WTC11 (cell line): ENCODE measurements around the gene TCTN2. TPM values are rescaled to one million over a fixed set of nuclear protein-coding genes. Genes with fewer than 3 reads are reported as not detected.

Experiments used
- ATAC-seq: fragments of 200-7000 bp; cut with Tn5 transposase; 2 replicates; pipeline ENCODE4 v1.10.0; 2021; ENCODE audit warnings: mild to moderate bottlenecking, moderate library complexity
- Bru-seq: library from RNA; stranded (reverse); fragments of 400-500 nt; gene quantifications from one replicate; lab custom pipeline; 2021; lab: Mats Ljungman, UMichigan
- CTCF ChIA-PET: fragments of 300-600 bp; sonication (Branson Sonifier 250); formaldehyde crosslinking; loops from one replicate; lab custom pipeline; 2021; ENCODE audit warnings: antibody characterized with exemption; lab: Charles Lee
- POLR2A ChIA-PET: fragments of 350-600 bp; sonication (Branson Sonifier 250); formaldehyde crosslinking; loops from one replicate; lab custom pipeline; 2021; ENCODE audit warnings: antibody characterized with exemption; lab: Charles Lee
- DNase-seq: peaks from one replicate; pipeline ENCODE4 v3.0.0; 2021; ENCODE audit warnings: low spot score
- H3K27ac Mint-ChIP-seq: 2 replicates; pipeline ENCODE4 v1.8.0; 2021; ENCODE audit warnings: mixed read lengths
- H3K27me3 Mint-ChIP-seq: 2 replicates; pipeline ENCODE4 v1.8.0; 2021; ENCODE audit warnings: low read depth, mild to moderate bottlenecking, moderate library complexity, mixed read lengths
- H3K36me3 Mint-ChIP-seq: 2 replicates; pipeline ENCODE4 v1.8.0; 2021; ENCODE audit warnings: mixed read lengths
- H3K4me1 Mint-ChIP-seq: 2 replicates; pipeline ENCODE4 v1.8.0; 2022; ENCODE audit warnings: mixed read lengths
- H3K4me3 Mint-ChIP-seq: 2 replicates; pipeline ENCODE4 v1.8.0; 2021; ENCODE audit warnings: mild to moderate bottlenecking, moderate library complexity, mixed read lengths
- H3K9me3 Mint-ChIP-seq: 2 replicates; pipeline ENCODE4 v1.8.0; 2021; ENCODE audit warnings: mixed read lengths
- HMGA2 ChIP-seq: fragments of 250-450 bp; sonication (Bioruptor Pico); IDR thresholded peaks from 2 replicates; pipeline ENCODE4 v1.4.0; 2021; ENCODE audit warnings: mild to moderate bottlenecking, moderate library complexity
- JAZF1 ChIP-seq: fragments of 250-450 bp; sonication (Bioruptor Pico); IDR thresholded peaks from 2 replicates; pipeline ENCODE4 v1.9.0; 2021; ENCODE audit warnings: moderate library complexity, mild to moderate bottlenecking, inconsistent platforms
- JUN ChIP-seq: sonication (generic); formaldehyde crosslinking; IDR thresholded peaks from 2 replicates; pipeline ENCODE4 v1.8.0; 2023; ENCODE audit warnings: mild to moderate bottlenecking, missing genetic modification reagents
- MXD4 ChIP-seq: fragments of 250-450 bp; sonication (Bioruptor Pico); IDR thresholded peaks from 2 replicates; pipeline ENCODE4 v1.8.0; 2021; ENCODE audit warnings: mild to moderate bottlenecking, moderate library complexity, borderline replicate concordance
- NFATC4 ChIP-seq: fragments of 250-450 bp; sonication (Bioruptor Pico); IDR thresholded peaks from 2 replicates; pipeline ENCODE4 v1.9.0; 2021; ENCODE audit warnings: mild to moderate bottlenecking
- NFYB ChIP-seq: sonication (generic); formaldehyde crosslinking; conservative IDR thresholded peaks from 2 replicates; pipeline ENCODE4 v1.8.0; 2022; ENCODE audit warnings: low read depth, missing genetic modification reagents
- NR3C1 ChIP-seq: sonication (generic); formaldehyde crosslinking; conservative IDR thresholded peaks from 2 replicates; pipeline ENCODE4 v1.8.1; 2023; ENCODE audit warnings: low read depth, mild to moderate bottlenecking, missing genetic modification reagents
- SP1 ChIP-seq: sonication (generic); formaldehyde crosslinking; conservative IDR thresholded peaks from 2 replicates; pipeline ENCODE4 v1.8.1; 2022; ENCODE audit warnings: missing genetic modification reagents
- TCF7 ChIP-seq: sonication (generic); formaldehyde crosslinking; IDR thresholded peaks from 2 replicates; pipeline ENCODE4 v1.8.0; 2022; ENCODE audit warnings: mild to moderate bottlenecking, low read depth, missing genetic modification reagents, moderate library complexity
- ZNF232 ChIP-seq: sonication (generic); formaldehyde crosslinking; IDR thresholded peaks from 2 replicates; pipeline ENCODE4 v1.8.0; 2022; ENCODE audit warnings: mild to moderate bottlenecking, missing genetic modification reagents
- ZNF396 ChIP-seq: fragments of 250-450 bp; sonication (Bioruptor Pico); IDR thresholded peaks from 2 replicates; pipeline ENCODE4 v1.8.0; 2021; ENCODE audit warnings: mild to moderate bottlenecking, moderate library complexity, borderline replicate concordance
- ZNF416 ChIP-seq: fragments of 250-450 bp; sonication (Bioruptor Pico); IDR thresholded peaks from 2 replicates; pipeline ENCODE4 v1.9.0; 2021; ENCODE audit warnings: mild to moderate bottlenecking, inconsistent platforms
- ZNF423 ChIP-seq: fragments of 250-450 bp; sonication (Bioruptor Pico); IDR thresholded peaks from 2 replicates; pipeline ENCODE4 v2.1.2; 2022; ENCODE audit warnings: mild to moderate bottlenecking, moderate library complexity
- ZNF671 ChIP-seq: fragments of 250-450 bp; sonication (Bioruptor Pico); IDR thresholded peaks from 2 replicates; pipeline ENCODE4 v1.8.0; 2021; ENCODE audit warnings: mild to moderate bottlenecking
- long read RNA-seq, 3 experiments: library from RNA in 1 of 3; library from capped mRNA in 1 of 3; library from polyadenylated mRNA in 1 of 3; unstranded in 2 of 3; stranded (forward) in 1 of 3; transcript quantifications; one replicate each; pipeline ENCODE4 v2.0.0, GENCODE V29; 2021
- total RNA-seq: library from RNA; stranded (reverse); gene quantifications from 3 replicates; pipeline ENCODE4 v1.2.3, GENCODE V29; 2021
- TF ChIP-seq, protein P1 (sequence below): sonication (generic); formaldehyde crosslinking; IDR thresholded peaks from 2 replicates; pipeline ENCODE4 v1.8.1; 2022; ENCODE audit warnings: low read depth, mild to moderate bottlenecking, moderate library complexity, missing genetic modification reagents, borderline replicate concordance
- TF ChIP-seq, protein P2 (sequence below): sonication (generic); formaldehyde crosslinking; IDR thresholded peaks from 2 replicates; pipeline ENCODE4 v1.8.1; 2023; ENCODE audit warnings: mild to moderate bottlenecking, missing genetic modification reagents, moderate library complexity
- TF ChIP-seq, protein P3 (sequence below): fragments of 250-450 bp; sonication (Bioruptor Pico); IDR thresholded peaks from 2 replicates; pipeline ENCODE4 v2.1.2; 2022; ENCODE audit warnings: mild to moderate bottlenecking, moderate library complexity
- TF ChIP-seq, protein P4 (sequence below): sonication (generic); formaldehyde crosslinking; IDR thresholded peaks from 2 replicates; pipeline ENCODE4 v1.8.0; 2022; ENCODE audit warnings: mild to moderate bottlenecking, missing genetic modification reagents
- TF ChIP-seq, protein P5 (sequence below): sonication (generic); formaldehyde crosslinking; IDR thresholded peaks from 2 replicates; pipeline ENCODE4 v1.8.1; 2023; ENCODE audit warnings: mild to moderate bottlenecking, missing genetic modification reagents, borderline replicate concordance

TCTN2 gene
- total RNA-seq (6.2 to 9.1 TPM (median 7.6 TPM) in 3 replicates), Bru-seq, nascent RNA (percentile 44 among the genes with signal in this experiment)
- long read RNA-seq, experiment 1, partial matches to known transcripts = 1 of 9 reads
- long read RNA-seq, experiment 1, other reads (novel, unspliced or antisense) = 3 of 9 reads
- long read RNA-seq, experiment 2, partial matches to known transcripts = 2 of 6 reads
- long read RNA-seq, experiment 2, other reads (novel, unspliced or antisense) = 4 of 6 reads
- long read RNA-seq, experiment 3, partial matches to known transcripts = 0 of 4 reads
- long read RNA-seq, experiment 3, other reads (novel, unspliced or antisense) = 3 of 4 reads

DNA sequence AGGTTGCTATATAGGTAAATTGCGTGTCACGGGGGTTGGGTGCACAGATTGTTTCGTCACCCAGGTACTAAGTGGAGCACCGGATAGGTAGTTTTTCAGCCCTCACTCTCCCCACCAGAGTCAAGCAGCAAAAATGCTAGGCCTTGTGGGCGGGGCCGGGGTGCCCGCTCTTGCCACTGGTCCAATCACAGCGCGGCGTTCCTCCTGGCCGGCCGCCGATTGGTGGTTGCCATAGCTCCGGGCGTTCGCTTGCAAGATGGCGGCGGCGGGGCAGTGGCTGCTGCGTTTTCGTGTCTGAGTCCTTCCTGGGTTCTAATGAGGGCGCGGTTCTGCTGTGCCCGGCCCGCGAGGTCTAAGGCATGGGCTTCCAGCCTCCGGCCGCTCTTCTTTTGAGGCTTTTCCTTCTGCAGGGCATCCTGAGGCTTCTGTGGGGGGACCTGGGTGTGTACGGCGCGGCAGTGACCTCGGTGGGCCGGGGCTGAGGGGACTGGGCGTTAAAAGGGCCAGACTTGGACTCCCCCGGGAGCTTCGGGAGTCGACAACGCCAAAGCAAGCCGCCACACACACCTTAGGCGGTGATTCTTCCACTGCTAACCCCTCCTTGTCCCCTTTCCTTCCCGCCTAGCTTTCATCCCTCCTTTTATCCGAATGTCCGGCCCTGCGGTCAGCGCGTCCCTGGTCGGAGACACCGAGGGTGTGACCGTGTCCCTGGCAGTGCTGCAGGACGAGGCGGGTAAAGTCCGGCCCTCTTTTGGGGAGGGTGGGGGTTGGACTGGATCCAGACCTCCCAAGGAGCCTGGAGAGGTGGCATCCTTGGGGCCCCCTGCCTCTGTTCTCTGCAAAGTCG lies at the start of gene TCTN2:
Gene TCTN2, plus strand, starts transcription at position 232 of the 847 bp plus-strand sequence. Its CDS starts 128 bp downstream, at position 360.
- Mint-ChIP-seq H3K4me1 (peaks cover 4% of the 10 kb centered on the region; the same call in 1 of the 2 replicates), H3K27ac (no peak within 1 kb of the TSS), H3K4me3 (peak within 1 kb of the TSS; percentile 87), H3K36me3 (peaks cover 5% of the 10 kb centered on the region; the same call in 1 of the 2 replicates), H3K9me3 (no peaks in the 10 kb centered on the region), H3K27me3 (no peaks in the 10 kb centered on the region; the same call in 1 of the 2 replicates)
- no peak for TF ChIP-seq TCF7 (CRISPR knock-in tag)
- TF ChIP-seq NR3C1 (CRISPR knock-in tag) = no peak
- TF ChIP-seq NFYB (CRISPR knock-in tag) = peak; percentile 86
- no peak for TF ChIP-seq ZNF232
- peak; percentile 70 for TF ChIP-seq SP1 (CRISPR knock-in tag)
- no peak for TF ChIP-seq ZNF396 (CRISPR knock-in tag)
- no peak for TF ChIP-seq ZNF416 (CRISPR knock-in tag)
- ATAC-seq (peak; percentile 99), DNase-seq (peak; percentile 98)
- POLR2A ChIA-PET = interaction anchor here (1.0 kb wide), 1 partner anchor 40 kb away, joined by 4 read pairs; no protein-coding TSS in a partner anchor
- CTCF ChIA-PET = interaction anchor here (1.0 kb wide), 1 partner anchor 91 kb away, joined by 3 read pairs; the partner anchor contains the start of gene DNAH10

DNA sequence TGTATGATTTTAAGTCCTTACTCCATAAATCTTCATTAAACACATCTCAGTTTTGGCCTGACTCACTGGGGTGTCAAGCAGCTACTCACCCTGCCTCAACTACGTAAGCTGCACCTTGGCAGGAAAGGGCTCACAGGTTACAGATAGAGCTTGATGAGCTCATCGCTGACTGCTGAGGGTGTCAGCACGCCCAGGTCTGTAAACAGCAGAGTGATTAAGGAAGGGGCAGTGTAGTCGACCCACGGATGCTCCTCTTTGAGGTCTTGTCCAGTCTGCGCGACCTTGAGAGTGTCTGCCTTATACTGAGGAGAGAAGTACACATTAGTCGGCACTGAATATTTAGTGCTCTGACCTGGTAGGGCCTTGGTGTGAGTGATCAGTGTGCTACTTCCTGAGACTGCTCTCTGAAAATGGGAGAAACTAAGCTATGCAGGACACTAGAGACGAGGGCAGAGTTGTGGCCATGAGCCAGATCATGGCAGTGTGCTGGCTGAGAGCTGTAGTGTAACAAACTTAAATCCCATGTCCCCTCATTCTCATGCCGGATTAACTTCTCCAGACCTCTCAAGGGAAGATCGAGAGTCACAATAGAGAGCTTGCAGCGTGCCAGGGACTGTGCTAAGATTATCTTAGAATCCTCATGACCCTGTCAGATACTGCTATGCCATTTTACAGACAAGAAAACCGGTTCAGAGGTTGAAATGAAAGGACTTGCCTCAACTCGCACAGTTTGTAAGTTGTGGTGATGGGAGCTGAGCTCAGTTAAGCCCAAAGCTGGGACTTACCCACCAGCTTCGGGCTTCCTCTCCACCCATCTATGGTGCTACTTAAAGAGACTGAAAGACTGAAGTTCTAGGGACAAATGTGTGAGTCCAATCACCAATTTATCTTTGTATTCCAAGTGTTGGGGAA lies 49.0 kb upstream of the TCTN2 start:
- ATAC-seq = no peak; the same call in 1 of the 2 replicates
- Mint-ChIP-seq H3K27me3 (no peaks in the 10 kb centered on the region), H3K4me3 (no peak overlapping the region), H3K36me3 (peaks cover 67% of the 10 kb centered on the region), H3K27ac (peak overlapping the region; percentile 27), H3K4me1 (no peaks in the 10 kb centered on the region), H3K9me3 (no peaks in the 10 kb centered on the region)
- CTCF ChIA-PET = no interaction called here
- no peak for DNase-seq
- TF ChIP-seq, protein P1, sequence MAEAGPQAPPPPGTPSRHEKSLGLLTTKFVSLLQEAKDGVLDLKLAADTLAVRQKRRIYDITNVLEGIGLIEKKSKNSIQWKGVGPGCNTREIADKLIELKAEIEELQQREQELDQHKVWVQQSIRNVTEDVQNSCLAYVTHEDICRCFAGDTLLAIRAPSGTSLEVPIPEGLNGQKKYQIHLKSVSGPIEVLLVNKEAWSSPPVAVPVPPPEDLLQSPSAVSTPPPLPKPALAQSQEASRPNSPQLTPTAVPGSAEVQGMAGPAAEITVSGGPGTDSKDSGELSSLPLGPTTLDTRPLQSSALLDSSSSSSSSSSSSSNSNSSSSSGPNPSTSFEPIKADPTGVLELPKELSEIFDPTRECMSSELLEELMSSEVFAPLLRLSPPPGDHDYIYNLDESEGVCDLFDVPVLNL = no peak
- TF ChIP-seq HMGA2 (no peak), ZNF232 (no peak), JUN (no peak), TCF7 (CRISPR knock-in tag) (no peak), ZNF671 (no peak), MXD4 (CRISPR knock-in tag) (no peak), NFATC4 (CRISPR knock-in tag) (no peak)
- POLR2A ChIA-PET = no interaction called here

DNA sequence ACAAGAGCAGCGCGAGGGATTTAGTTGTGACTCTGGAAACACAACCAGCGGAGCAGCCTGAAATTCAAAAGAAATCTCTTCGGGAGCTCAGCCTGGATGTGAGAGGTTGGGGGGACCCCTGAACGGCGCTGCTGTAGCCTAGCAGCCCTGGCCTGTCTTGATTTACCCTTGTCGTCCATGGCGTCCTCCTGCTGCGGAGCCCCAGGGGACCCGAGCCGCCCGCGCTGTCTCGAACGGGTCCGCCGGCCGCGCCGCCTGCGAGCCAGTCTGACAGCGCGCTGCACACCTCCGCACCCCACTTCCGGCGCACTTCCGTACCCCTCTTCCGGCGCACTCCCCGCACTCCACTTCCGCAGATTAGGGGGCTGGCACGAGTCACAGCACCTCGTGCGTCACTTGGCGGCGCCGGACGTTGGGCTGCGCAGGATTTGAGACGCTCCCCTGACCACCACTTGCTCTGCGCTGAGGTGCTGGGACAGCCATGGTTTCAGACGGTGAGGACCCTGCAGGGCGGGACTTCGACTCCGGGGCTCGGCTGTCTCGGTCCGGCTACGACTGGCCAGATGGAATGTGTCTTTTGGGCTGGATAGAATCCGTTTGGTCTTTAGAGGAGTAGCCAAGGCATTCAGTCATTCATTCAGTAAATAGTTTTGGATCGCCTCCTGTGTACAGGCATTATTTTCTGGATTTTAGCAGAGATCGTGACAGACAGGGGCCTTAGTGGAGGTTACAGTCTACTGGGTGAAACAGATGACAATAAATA lies 37.4 kb upstream of the TCTN2 start, which contains the start of the genes EIF2B1 and GTF2H3:
Gene EIF2B1, minus strand, starts transcription at position 308 of the 763 bp plus-strand sequence. Its CDS starts 129 bp downstream, at position 179.
Gene GTF2H3, plus strand, starts transcription at position 451 of the 763 bp plus-strand sequence. Its CDS starts 31 bp downstream, at position 482.
- ATAC-seq = peak; percentile 98
- TF ChIP-seq, protein P2, sequence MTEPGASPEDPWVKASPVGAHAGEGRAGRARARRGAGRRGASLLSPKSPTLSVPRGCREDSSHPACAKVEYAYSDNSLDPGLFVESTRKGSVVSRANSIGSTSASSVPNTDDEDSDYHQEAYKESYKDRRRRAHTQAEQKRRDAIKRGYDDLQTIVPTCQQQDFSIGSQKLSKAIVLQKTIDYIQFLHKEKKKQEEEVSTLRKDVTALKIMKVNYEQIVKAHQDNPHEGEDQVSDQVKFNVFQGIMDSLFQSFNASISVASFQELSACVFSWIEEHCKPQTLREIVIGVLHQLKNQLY (CRISPR knock-in tag) = no peak
- no peak for TF ChIP-seq NFYB (CRISPR knock-in tag)
- no peak for TF ChIP-seq ZNF423
- no peak for TF ChIP-seq JAZF1 (CRISPR knock-in tag)
- TF ChIP-seq, protein P3, sequence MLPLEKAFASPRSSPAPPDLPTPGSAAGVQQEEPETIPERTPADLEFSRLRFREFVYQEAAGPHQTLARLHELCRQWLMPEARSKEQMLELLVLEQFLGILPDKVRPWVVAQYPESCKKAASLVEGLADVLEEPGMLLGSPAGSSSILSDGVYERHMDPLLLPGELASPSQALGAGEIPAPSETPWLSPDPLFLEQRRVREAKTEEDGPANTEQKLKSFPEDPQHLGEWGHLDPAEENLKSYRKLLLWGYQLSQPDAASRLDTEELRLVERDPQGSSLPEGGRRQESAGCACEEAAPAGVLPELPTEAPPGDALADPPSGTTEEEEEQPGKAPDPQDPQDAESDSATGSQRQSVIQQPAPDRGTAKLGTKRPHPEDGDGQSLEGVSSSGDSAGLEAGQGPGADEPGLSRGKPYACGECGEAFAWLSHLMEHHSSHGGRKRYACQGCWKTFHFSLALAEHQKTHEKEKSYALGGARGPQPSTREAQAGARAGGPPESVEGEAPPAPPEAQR (CRISPR knock-in tag) = no peak
- TF ChIP-seq, protein P4, sequence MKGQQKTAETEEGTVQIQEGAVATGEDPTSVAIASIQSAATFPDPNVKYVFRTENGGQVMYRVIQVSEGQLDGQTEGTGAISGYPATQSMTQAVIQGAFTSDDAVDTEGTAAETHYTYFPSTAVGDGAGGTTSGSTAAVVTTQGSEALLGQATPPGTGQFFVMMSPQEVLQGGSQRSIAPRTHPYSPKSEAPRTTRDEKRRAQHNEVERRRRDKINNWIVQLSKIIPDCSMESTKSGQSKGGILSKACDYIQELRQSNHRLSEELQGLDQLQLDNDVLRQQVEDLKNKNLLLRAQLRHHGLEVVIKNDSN (CRISPR knock-in tag) = peak; percentile 61; the same call in 1 of the 2 replicates
- TF ChIP-seq, protein P5, sequence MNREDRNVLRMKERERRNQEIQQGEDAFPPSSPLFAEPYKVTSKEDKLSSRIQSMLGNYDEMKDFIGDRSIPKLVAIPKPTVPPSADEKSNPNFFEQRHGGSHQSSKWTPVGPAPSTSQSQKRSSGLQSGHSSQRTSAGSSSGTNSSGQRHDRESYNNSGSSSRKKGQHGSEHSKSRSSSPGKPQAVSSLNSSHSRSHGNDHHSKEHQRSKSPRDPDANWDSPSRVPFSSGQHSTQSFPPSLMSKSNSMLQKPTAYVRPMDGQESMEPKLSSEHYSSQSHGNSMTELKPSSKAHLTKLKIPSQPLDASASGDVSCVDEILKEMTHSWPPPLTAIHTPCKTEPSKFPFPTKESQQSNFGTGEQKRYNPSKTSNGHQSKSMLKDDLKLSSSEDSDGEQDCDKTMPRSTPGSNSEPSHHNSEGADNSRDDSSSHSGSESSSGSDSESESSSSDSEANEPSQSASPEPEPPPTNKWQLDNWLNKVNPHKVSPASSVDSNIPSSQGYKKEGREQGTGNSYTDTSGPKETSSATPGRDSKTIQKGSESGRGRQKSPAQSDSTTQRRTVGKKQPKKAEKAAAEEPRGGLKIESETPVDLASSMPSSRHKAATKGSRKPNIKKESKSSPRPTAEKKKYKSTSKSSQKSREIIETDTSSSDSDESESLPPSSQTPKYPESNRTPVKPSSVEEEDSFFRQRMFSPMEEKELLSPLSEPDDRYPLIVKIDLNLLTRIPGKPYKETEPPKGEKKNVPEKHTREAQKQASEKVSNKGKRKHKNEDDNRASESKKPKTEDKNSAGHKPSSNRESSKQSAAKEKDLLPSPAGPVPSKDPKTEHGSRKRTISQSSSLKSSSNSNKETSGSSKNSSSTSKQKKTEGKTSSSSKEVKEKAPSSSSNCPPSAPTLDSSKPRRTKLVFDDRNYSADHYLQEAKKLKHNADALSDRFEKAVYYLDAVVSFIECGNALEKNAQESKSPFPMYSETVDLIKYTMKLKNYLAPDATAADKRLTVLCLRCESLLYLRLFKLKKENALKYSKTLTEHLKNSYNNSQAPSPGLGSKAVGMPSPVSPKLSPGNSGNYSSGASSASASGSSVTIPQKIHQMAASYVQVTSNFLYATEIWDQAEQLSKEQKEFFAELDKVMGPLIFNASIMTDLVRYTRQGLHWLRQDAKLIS (CRISPR knock-in tag) = no peak

More for the DNA sequence above, 37.4 kb upstream of the TCTN2 start, which contains the start of the genes EIF2B1 and GTF2H3:
- H3K27ac Mint-ChIP-seq = peak within 1 kb of the TSS; percentile 100
- peak; percentile 98 for DNase-seq
- peak within 1 kb of the TSS; percentile 99 for H3K4me3 Mint-ChIP-seq
- no peaks in the 10 kb centered on the region for H3K27me3 Mint-ChIP-seq
- peaks cover 13% of the 10 kb centered on the region for H3K4me1 Mint-ChIP-seq
- ChIA-PET CTCF (interaction anchor here (0.6 to 1.4 kb wide), 2 partner anchors 15 to 33 kb away, joined by 3 to 4 read pairs; no protein-coding TSS in a partner anchor), POLR2A (no interaction called here)
- no peaks in the 10 kb centered on the region for H3K9me3 Mint-ChIP-seq
- H3K36me3 Mint-ChIP-seq = peaks cover 26% of the 10 kb centered on the region
